T-helper 17 cell (primary cell): ENCODE data around the gene ABCD2. TPM values are rescaled to one million over a fixed set of nuclear protein-coding genes. Genes with fewer than 3 reads are reported as not detected.
"Not testable (repeated sequence)": the region's sequence is repeated elsewhere in the genome, so short reads cannot be mapped to it uniquely, and the experiment has no call there.

Source experiments
- ATAC-seq: fragments of 150-1000 bp; cut with Tn5 transposase; 2 replicates; pipeline ENCODE4 v1.10.0; 2021; ENCODE audit warnings: mild to moderate bottlenecking, moderate library complexity
- DNase-seq, 3 donors: peaks; one replicate each; pipeline versions ENCODE4 v3.0.0 to v3.0.0-alpha.2; 2020 to 2021
- H3K9me3 ChIP-seq: one replicate; pipeline ENCODE4 v1.7.0; 2013; ENCODE audit warnings: low read length, mild to moderate bottlenecking; ENCODE audit not compliant: control insufficient read depth, poor library complexity, severe bottlenecking
- H3K27ac Mint-ChIP-seq: one replicate; pipeline ENCODE4 v1.8.0; 2022; ENCODE audit warnings: mild to moderate bottlenecking, moderate library complexity, mixed read lengths
- H3K27me3 Mint-ChIP-seq: one replicate; pipeline ENCODE4 v1.8.0; 2022; ENCODE audit warnings: mixed read lengths
- H3K36me3 Mint-ChIP-seq: one replicate; pipeline ENCODE4 v1.8.0; 2022; ENCODE audit warnings: low read depth, mixed read lengths
- H3K4me1 Mint-ChIP-seq: one replicate; pipeline ENCODE4 v1.8.0; 2022; ENCODE audit warnings: mild to moderate bottlenecking, mixed read lengths
- H3K4me3 Mint-ChIP-seq: one replicate; pipeline ENCODE4 v1.8.0; 2022; ENCODE audit warnings: mild to moderate bottlenecking, moderate library complexity, mixed read lengths
- total RNA-seq, 4 donors: library from RNA in 2 of 4; stranded (reverse) in 2 of 4; gene quantifications; one replicate each; pipeline ENCODE4 v1.2.3 and lab custom pipeline; 2022 to 2026

The ABCD2 gene
- total RNA-seq, result 1 to 10 TPM; 7.5 to 9.1 TPM
- 31.6 to 47.3 reads per million in 2 donors for total RNA-seq (lab: John Stamatoyannopoulos, UW)

DNA sequence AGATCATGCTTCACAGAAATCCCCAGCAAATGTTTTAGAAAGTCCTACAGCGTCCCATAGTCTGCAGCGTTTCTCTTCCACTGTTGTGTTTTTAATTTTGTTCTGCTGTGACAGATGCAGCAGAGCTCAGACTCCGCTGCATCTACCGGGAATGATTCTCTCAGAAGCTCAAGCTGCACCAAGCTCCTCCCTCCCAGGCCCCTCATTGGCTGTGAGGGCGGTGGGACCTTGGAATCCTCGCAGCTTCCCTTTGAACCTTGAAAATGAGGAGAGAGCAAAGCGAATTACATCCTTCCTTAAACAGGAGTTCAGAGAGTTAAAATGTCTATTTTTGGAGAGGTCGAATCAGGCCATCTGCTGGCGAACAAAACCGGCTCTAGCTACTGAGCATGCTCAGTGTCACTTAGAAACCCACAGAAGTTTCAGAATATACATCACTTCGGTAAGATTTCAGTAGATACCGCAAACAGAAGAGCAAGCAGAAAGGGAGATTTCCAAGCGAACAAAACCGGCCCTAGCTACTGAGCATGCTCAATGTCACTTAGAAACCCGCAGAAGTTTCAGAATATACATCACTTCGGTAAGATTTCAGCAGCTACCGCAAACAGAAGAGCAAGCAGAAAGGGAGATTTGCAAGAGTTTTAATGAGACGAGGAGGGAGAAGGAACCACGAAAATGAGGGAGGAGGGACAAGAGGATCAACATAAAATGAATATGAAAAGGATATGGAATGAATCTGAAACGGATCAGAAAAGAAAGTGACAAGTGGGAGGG, at the start of gene ABCD2:
TSS of gene ABCD2 (minus strand) at position 144 of the 774 bp plus-strand sequence. CDS start 188 bp downstream, outside the sequence.
- Mint-ChIP-seq H3K36me3 (peaks cover 2% of the 10 kb centered on the region), H3K4me3 (no peak within 1 kb of the TSS), H3K27me3 (no peaks in the 10 kb centered on the region), H3K27ac (no peak within 1 kb of the TSS), H3K4me1 (peaks cover 32% of the 10 kb centered on the region)
- no peaks in the 10 kb centered on the region for H3K9me3 ChIP-seq
- peak; percentile 86 for ATAC-seq
- peak; percentile 39 to 62 (median 42) for DNase-seq

DNA sequence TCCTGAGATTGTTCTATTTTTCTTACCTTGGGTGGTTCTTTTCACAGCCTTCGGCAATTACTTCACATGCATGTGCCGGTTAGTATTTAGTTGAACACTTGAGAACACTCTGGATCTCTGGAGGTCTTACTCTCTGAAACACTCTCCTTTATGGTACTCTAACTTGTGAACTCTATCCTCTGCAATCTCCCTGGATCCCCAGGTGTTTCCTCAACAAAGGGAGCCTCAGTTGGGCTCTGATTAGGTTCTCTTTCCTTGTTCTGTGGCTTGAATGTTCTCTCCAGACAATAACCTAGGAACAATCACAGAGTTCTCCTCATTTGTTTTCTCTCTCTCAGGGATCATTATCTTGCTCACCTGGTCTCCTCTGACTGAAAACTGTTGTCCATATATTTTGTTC, 40.5 kb upstream of the ABCD2 start:
- H3K27ac Mint-ChIP-seq, result no peak overlapping the region
- H3K9me3 ChIP-seq, result no peaks in the 10 kb centered on the region
- DNase-seq, result no peak
- ATAC-seq, result no peak
- H3K4me3 Mint-ChIP-seq, result no peak overlapping the region
- no peaks in the 10 kb centered on the region for H3K27me3 Mint-ChIP-seq
- no peaks in the 10 kb centered on the region for H3K36me3 Mint-ChIP-seq
- H3K4me1 Mint-ChIP-seq, result no peaks in the 10 kb centered on the region

DNA sequence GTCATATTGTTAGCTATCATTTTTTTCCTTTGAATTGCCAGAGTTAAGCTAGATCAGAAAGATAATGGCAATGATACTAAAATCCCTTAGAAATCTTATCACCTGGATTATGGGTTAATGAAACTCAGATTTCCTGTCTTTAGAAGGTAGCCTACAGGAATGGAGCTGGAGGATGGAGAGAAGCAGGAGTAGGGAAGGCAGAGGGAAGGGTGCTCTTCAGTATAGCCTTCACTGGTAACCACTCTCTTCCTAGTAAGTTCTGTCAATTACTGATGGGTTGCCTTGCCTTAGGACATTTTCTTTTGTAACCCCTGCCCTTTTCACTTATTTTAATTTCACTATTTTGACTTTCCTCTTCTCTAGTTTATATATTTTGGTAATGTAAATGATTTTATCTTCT, 27.8 kb upstream of the ABCD2 start:
- no peak overlapping the region for H3K27ac Mint-ChIP-seq
- no peaks in the 10 kb centered on the region for H3K4me1 Mint-ChIP-seq
- ATAC-seq (no peak), DNase-seq (no peak)
- H3K4me3 Mint-ChIP-seq, result no peak overlapping the region
- H3K9me3 ChIP-seq, result no peaks in the 10 kb centered on the region
- H3K36me3 Mint-ChIP-seq, result no peaks in the 10 kb centered on the region
- H3K27me3 Mint-ChIP-seq, result no peaks in the 10 kb centered on the region

DNA sequence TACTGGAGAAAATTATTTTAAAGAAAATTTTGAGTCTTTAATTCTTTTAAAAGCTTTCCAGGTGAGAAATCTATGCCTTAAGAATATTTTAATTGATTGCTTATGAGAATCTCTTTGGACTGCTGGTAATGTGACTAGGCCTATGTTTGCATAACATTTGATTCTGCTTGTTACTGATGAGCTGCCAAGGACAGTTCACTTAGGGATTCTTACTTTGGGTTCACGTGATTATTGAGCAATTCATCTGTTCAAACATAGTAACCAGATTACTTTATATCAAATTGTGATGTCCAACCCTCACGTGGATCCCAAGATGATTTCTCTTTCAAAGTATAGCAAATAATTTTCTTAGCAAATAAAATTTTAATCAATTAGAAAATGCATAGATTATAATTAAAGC, 27.4 kb upstream of the ABCD2 start:
- no peaks in the 10 kb centered on the region for H3K9me3 ChIP-seq
- ATAC-seq (no peak), DNase-seq (no peak)
- H3K4me1 Mint-ChIP-seq, result no peaks in the 10 kb centered on the region
- no peak overlapping the region for H3K4me3 Mint-ChIP-seq
- H3K27me3 Mint-ChIP-seq, result no peaks in the 10 kb centered on the region
- H3K36me3 Mint-ChIP-seq, result no peaks in the 10 kb centered on the region
- H3K27ac Mint-ChIP-seq, result no peak overlapping the region

DNA sequence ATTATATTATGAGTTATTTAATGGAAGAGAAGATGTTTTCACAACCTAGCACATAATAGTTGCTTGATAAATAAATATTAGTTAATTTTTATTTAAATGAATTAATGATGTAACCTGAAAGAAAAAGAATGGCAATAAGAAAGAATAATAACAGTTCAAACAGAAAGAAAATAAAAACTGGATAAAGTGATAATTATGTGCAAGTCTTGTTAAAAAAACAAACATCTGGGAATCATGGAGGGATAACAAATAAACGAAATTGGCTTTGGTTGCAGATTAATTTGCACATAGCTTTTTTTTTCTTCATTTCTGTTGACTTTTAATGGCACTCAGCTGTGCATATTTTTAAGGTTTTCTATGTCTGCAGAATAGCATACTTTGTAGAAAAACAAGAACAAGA, 23.4 kb upstream of the ABCD2 start:
- no peaks in the 10 kb centered on the region for H3K27me3 Mint-ChIP-seq
- DNase-seq (no peak), ATAC-seq (no peak)
- H3K27ac Mint-ChIP-seq, result no peak overlapping the region
- no peaks in the 10 kb centered on the region for H3K9me3 ChIP-seq
- no peak overlapping the region for H3K4me3 Mint-ChIP-seq
- no peaks in the 10 kb centered on the region for H3K4me1 Mint-ChIP-seq
- no peaks in the 10 kb centered on the region for H3K36me3 Mint-ChIP-seq

DNA sequence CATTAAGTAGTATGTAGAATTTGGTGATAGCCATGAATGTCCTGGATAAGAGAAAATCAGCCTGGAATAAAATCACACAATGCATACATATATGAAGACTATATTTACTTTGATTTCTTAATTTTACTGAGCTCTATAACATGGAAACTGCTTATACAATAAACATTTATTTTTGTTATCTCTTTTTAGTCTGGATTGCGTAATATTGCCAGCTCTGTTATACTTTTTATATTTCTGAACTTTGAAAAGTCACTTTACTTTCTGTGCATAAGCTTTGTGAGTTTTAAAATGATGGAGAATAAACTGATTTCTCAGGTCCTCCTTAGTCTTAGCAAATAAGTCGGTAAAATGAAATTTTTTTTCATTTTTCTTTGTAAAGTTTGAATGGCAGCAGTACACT, 19.2 kb upstream of the ABCD2 start:
- no peak for ATAC-seq
- Mint-ChIP-seq H3K4me3 (no peak overlapping the region), H3K4me1 (no peaks in the 10 kb centered on the region), H3K27ac (no peak overlapping the region), H3K27me3 (no peaks in the 10 kb centered on the region), H3K36me3 (no peaks in the 10 kb centered on the region)
- no peak for DNase-seq
- H3K9me3 ChIP-seq, result no peaks in the 10 kb centered on the region

DNA sequence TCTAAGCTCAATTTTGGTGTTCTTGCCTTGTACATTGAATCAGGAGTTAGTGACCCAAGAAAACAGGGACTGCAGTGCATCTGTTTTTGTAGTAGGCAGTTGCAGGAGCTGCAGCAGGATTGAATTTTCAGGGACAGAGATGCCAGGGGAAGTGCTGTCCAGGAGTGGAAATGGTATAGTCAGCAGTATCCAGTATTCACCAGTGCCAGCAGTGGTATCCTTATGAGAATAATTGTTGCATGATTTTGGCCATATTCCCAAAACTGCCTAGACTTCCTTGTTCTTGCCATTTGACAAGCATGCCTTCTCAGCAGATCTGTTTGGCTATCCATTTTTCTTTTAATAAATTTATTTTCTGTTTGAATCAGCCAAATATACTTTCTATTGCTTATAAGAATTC, 18.6 kb upstream of the ABCD2 start:
- H3K9me3 ChIP-seq, result no peaks in the 10 kb centered on the region
- Mint-ChIP-seq H3K27ac (no peak overlapping the region), H3K27me3 (no peaks in the 10 kb centered on the region), H3K36me3 (no peaks in the 10 kb centered on the region), H3K4me1 (no peaks in the 10 kb centered on the region), H3K4me3 (no peak overlapping the region)
- no peak for DNase-seq
- ATAC-seq, result no peak

DNA sequence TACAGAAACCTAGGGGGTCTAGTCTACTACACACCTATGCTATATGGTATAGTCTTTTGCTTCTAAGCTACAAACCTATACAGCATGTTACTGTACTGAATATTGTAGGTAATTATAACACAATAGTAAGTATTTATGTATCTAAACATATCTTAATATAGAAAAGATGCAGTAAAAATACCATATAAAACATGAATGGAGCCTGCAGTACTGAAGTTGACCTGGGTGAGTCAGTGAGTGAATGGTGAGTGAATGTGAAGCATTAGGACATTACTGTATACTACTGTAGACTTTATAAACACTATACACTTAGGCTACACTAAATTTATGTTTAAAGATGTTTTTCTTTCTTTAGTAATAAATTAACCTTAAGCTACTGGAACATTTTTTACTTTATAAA, 13.1 kb upstream of the ABCD2 start:
- H3K36me3 Mint-ChIP-seq, result no peaks in the 10 kb centered on the region
- H3K4me3 Mint-ChIP-seq, result no peak overlapping the region
- ATAC-seq, result no peak
- no peaks in the 10 kb centered on the region for H3K9me3 ChIP-seq
- H3K27me3 Mint-ChIP-seq, result no peaks in the 10 kb centered on the region
- DNase-seq, result no peak
- H3K4me1 Mint-ChIP-seq, result peaks cover 13% of the 10 kb centered on the region
- H3K27ac Mint-ChIP-seq, result no peak overlapping the region

DNA sequence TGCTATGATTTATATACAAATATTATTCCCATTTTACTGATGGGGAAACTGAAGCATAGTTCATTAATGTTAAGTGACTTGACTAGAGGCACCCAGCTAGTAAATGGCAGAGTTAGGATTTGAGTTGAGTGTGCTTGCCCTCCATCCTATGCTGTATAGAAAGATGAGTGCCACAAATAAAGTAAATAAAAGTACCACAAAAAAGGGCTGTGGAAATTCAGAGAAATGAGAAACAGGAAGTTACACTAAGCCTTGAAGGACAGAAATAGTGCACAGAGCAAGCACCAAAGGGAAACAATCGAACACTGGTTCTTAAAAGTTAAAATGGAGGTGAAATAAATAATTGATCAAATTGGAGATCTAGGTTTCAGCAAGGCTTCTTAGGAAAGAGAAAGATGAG, 9.2 kb upstream of the ABCD2 start:
- Mint-ChIP-seq H3K4me3 (peak overlapping the region; percentile 49), H3K36me3 (no peaks in the 10 kb centered on the region), H3K27ac (peak overlapping the region; percentile 76), H3K27me3 (no peaks in the 10 kb centered on the region), H3K4me1 (peaks cover 23% of the 10 kb centered on the region)
- no peaks in the 10 kb centered on the region for H3K9me3 ChIP-seq
- ATAC-seq (peak; percentile 84), DNase-seq (no peak)

DNA sequence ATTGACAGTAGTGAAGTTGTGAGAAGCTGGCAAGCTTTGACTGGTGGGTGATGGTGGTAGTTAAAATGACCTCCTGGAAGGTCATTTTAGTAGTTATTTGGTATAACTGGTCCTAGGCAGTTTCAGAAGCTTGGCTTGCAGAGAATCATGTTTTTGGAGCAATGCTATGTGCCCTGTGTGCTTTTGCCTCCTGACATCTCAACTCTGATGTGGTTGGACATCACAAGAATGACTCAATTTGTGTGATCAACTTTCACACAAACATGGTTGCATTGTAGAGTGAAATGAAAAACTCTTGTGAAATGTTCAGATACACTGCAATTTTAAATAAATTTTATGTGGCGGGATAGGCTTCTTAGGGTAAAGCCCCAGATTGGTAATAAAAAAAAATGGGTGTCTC, 8.3 kb upstream of the ABCD2 start:
- H3K27ac Mint-ChIP-seq, result peak overlapping the region; percentile 76
- no peaks in the 10 kb centered on the region for H3K9me3 ChIP-seq
- no peaks in the 10 kb centered on the region for H3K36me3 Mint-ChIP-seq
- no peaks in the 10 kb centered on the region for H3K27me3 Mint-ChIP-seq
- H3K4me1 Mint-ChIP-seq, result peaks cover 24% of the 10 kb centered on the region
- no peak for ATAC-seq
- DNase-seq, result no peak
- H3K4me3 Mint-ChIP-seq, result no peak overlapping the region

DNA sequence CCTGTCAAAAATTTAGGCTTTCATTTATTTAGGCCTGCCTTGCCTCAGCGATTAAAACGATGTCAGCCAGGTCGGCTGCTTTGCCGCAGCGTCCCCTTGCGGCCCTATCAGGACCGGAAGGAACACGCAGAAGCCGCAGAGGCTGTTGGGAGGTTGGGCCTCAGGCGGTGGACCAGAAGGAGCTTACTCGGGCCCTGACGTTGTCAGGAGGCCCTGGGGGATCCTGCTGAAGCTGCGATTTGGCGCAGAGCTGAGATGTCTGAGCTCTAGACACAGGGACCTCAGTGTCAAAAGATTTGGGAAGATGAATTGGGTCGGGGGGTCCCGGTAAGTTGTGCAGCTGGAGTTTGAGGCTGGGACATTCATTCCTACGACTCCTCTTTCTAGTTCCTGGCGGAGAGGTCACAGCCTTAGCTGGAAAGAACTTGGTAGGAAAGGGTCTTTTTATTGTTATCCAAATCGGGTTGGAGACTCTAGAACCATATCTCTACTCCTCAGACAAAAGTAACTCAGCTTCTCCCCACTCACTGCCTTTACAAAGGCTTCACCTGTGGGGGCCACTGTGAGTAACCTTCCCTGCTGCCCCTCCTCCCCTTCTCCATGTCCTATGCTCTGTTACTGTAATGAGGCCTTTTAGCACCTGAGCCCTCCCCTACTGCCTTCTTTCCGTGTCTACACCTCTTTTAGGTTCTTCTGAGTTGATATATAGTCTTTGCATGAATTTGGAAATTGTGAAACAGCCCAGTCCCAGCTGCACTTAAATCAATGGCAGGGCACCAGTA, 6.6 kb upstream of the ABCD2 start:
- DNase-seq, result no peak
- Mint-ChIP-seq H3K4me1 (peaks cover 34% of the 10 kb centered on the region), H3K27me3 (no peaks in the 10 kb centered on the region), H3K36me3 (no peaks in the 10 kb centered on the region), H3K27ac (no peak overlapping the region), H3K4me3 (no peak overlapping the region)
- no peak for ATAC-seq
- H3K9me3 ChIP-seq, result no peaks in the 10 kb centered on the region

DNA sequence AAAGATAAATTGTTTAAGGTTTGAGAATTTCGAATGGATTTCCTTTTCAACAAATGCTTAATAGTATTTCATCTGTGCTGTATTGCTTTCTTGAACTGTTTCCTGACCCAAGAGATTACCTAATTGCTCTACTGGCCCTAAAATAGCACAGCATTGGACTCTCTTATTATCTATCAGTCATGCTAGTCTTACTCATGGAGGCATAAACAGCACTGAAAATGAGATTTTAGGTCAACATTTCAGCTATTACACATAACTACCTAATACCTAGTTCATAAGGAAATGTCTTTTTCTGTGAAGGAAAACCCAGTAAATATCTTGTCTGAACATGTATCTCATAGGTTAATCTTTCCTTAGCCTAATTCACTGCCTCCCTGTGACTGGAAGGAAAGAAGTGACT, 4.3 kb upstream of the ABCD2 start:
- H3K36me3 Mint-ChIP-seq, result no peaks in the 10 kb centered on the region
- no peak for DNase-seq
- ATAC-seq, result no peak
- no peak overlapping the region for H3K4me3 Mint-ChIP-seq
- peak overlapping the region; percentile 82 for H3K27ac Mint-ChIP-seq
- H3K9me3 ChIP-seq, result no peaks in the 10 kb centered on the region
- peaks cover 38% of the 10 kb centered on the region for H3K4me1 Mint-ChIP-seq
- no peaks in the 10 kb centered on the region for H3K27me3 Mint-ChIP-seq

DNA sequence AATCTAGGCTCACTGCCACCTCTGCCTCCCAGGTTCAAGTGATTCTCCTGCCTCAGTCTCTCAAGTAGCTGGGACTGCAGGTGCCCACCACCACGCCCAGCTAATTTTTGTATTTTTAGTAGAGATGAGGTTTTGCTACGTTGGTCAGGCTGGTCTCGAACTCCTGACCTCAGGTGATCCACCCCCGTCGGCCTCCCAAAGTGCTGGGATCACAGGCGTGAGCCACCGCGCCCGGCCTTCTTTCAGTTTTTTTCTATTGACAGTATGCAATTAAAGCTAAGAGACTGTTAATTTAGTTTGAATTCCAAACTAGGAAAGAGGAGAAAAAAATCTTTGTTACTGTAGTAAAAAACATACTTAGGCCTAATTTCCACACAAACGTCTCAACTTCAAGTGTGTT, 3.6 kb upstream of the ABCD2 start:
- H3K36me3 Mint-ChIP-seq, H3K9me3 ChIP-seq, H3K4me3 Mint-ChIP-seq, ATAC-seq, H3K27ac Mint-ChIP-seq, DNase-seq, H3K27me3 Mint-ChIP-seq: not testable (repeated sequence)
- H3K4me1 Mint-ChIP-seq, result peaks cover 37% of the 10 kb centered on the region

DNA sequence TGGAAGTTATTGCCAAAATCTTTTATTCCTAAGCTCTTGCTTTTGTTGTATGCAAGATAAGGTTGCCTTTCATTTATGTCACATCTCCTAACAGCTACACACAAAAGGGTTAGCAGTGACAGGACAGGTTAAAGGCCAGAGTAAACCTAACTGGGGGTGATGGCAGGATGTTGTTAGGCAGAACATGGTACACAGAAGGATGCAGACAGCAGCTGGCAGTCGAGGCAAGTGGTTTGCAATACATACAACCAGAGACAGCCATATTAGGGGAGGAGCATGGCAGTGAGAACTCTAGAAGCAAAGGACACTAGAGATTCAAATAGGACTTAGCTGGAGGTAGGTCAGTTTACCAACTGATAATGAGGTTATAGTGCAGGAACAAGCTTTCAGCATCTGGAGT, 2.7 kb upstream of the ABCD2 start:
- H3K36me3 Mint-ChIP-seq, result peaks cover 2% of the 10 kb centered on the region
- no peaks in the 10 kb centered on the region for H3K27me3 Mint-ChIP-seq
- H3K4me1 Mint-ChIP-seq, result peaks cover 32% of the 10 kb centered on the region
- DNase-seq (no peak), ATAC-seq (no peak)
- peak overlapping the region; percentile 3 for H3K4me3 Mint-ChIP-seq
- no peak overlapping the region for H3K27ac Mint-ChIP-seq
- no peaks in the 10 kb centered on the region for H3K9me3 ChIP-seq
